Measurements from ENCODE around the gene ZRSR2.

Gene ZRSR2

GRCh38 chrX:15790769-15791290, 546 bp downstream of the ZRSR2 start:
- no peak for DNase-seq (ENCODE audit: extremely low spot score)
- POLR2A ChIA-PET, result interaction anchor here (1.5 to 2.0 kb wide), 2 partner anchors 64 to 116 kb away, joined by 4 to 7 read pairs; partner anchors contain the start of gene AP1S2

GRCh38 chrX:15797707-15798106, 7.4 kb downstream of the ZRSR2 start:
- TF ChIP-seq BHLHE40 (IDR thresholded peaks at IDR 0.05; ENCODE audit: borderline replicate concordance) (no peak), NFRKB (IDR thresholded peaks at IDR 0.05) (no peak), ARNT (IDR thresholded peaks at IDR 0.05) (no peak)
- no peak for DNase-seq (ENCODE audit: extremely low spot score)
- ChIA-PET POLR2A (no interaction called here), CTCF (interaction anchor here (0.6 kb wide), 1 partner anchor 52 kb away, joined by 4 read pairs; no protein-coding TSS in a partner anchor)

More at GRCh38 chrX:15790769-15791290, 546 bp downstream of the ZRSR2 start:
- CTCF ChIA-PET, result interaction anchor here (0.7 kb wide), 1 partner anchor 118 kb away, joined by 3 read pairs; no protein-coding TSS in a partner anchor
- no peak for TF ChIP-seq FOXK2 (IDR thresholded peaks at IDR 0.05)
- no peak for TF ChIP-seq LEF1 (IDR thresholded peaks at IDR 0.05; ENCODE audit: borderline replicate concordance)
- TF ChIP-seq ZNF384 (IDR thresholded peaks at IDR 0.05), result no peak
- no peak for TF ChIP-seq ELF4 (IDR thresholded peaks at IDR 0.05)
- TF ChIP-seq FOXM1 (IDR thresholded peaks at IDR 0.05; ENCODE audit: borderline replicate concordance), result no peak
- no peak for TF ChIP-seq CTBP1 (IDR thresholded peaks at IDR 0.05; ENCODE audit: borderline replicate concordance)
- no peak for TF ChIP-seq SP1 (IDR thresholded peaks at IDR 0.05)
- no peak for TF ChIP-seq FOXA1 (IDR thresholded peaks at IDR 0.05)
- no peak for TF ChIP-seq SUZ12 (IDR thresholded peaks at IDR 0.05)
- TF ChIP-seq PKNOX1 (IDR thresholded peaks at IDR 0.05), result no peak
- no peak for TF ChIP-seq NFRKB (IDR thresholded peaks at IDR 0.05)
- no peak for TF ChIP-seq TARDBP (IDR thresholded peaks at IDR 0.05)
- no peak for TF ChIP-seq HDGF (IDR thresholded peaks at IDR 0.05; ENCODE audit: borderline replicate concordance)
- TF ChIP-seq BHLHE40 (IDR thresholded peaks at IDR 0.05; ENCODE audit: borderline replicate concordance), result no peak
- no peak for TF ChIP-seq L3MBTL2 (conservative IDR thresholded peaks at IDR 0.05)
- TF ChIP-seq ARNT (IDR thresholded peaks at IDR 0.05), result no peak

- no peak for TF ChIP-seq SP1 (IDR thresholded peaks at IDR 0.05)
- TF ChIP-seq ELF4 (IDR thresholded peaks at IDR 0.05), result no peak
- TF ChIP-seq BHLHE40 (IDR thresholded peaks at IDR 0.05; ENCODE audit: borderline replicate concordance), result no peak
- TF ChIP-seq FOXK2 (IDR thresholded peaks at IDR 0.05), result no peak
- no peak for TF ChIP-seq PKNOX1 (IDR thresholded peaks at IDR 0.05)
- no peak for TF ChIP-seq ARNT (IDR thresholded peaks at IDR 0.05)
- TF ChIP-seq FOXM1 (IDR thresholded peaks at IDR 0.05; ENCODE audit: borderline replicate concordance), result no peak
- no peak for DNase-seq (ENCODE audit: extremely low spot score)
- ChIA-PET CTCF (interaction anchor here (1.1 kb wide), 1 partner anchor 11 kb away, joined by 3 read pairs; no protein-coding TSS in a partner anchor), POLR2A (no interaction called here)
Measured at GRCh38 chrX:15804563-15804962, 14.3 kb downstream of the ZRSR2 start.

GRCh38 chrX:15808254-15808653, 18.0 kb downstream of the ZRSR2 start:
- TF ChIP-seq NFRKB (IDR thresholded peaks at IDR 0.05) (no peak), TARDBP (IDR thresholded peaks at IDR 0.05) (no peak), SP1 (IDR thresholded peaks at IDR 0.05) (no peak), SUZ12 (IDR thresholded peaks at IDR 0.05) (no peak), ARNT (IDR thresholded peaks at IDR 0.05) (no peak), FOXM1 (IDR thresholded peaks at IDR 0.05; ENCODE audit: borderline replicate concordance) (no peak)
- ChIA-PET POLR2A (no interaction called here), CTCF (interaction anchor here (0.7 kb wide), 1 partner anchor 171 kb away, joined by 3 read pairs; no protein-coding TSS in a partner anchor)
- DNase-seq (ENCODE audit: extremely low spot score), result no peak

DNA sequence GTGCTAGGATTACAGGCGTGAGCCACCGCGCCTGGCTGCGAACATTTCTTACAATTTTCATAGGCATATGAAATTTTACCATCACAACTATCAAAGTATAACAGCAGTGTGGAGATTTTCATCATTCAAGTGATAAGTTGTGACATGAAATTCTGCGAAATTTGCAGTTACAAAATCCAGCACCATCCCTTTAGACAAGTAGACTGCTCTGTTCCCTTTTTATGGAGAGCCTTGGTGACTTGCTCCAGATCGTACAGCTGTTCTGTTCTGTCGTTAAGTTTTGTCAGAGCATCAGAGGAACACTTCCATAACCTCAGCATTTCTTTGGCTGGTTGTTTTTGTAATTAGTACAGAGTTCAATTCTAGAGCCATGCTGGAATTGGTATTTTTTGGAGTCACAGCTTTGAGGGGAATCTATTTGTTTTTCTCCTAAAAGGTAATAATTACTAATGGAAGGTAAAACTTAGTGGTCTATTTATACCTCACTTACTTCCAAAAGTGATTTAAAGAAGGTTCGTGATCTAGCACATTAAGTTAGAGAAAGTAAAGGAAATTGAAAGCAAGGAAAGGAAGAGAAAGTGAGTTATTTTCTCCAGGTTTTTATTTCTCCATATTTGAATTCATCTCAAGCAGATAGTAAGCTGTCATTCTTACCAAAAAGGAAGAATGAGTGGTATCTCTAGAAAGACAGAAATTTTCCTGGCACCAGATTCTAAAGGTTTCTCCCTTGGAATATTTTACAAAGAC, 22.1 kb downstream of the ZRSR2 start:
- DNase-seq (ENCODE audit: extremely low spot score), result no peak
- ChIA-PET POLR2A (no interaction called here), CTCF (no interaction called here)
- TF ChIP-seq HDGF (IDR thresholded peaks at IDR 0.05; ENCODE audit: borderline replicate concordance), result no peak
- TF ChIP-seq ZNF384 (IDR thresholded peaks at IDR 0.05), result no peak
- no peak for TF ChIP-seq SP1 (IDR thresholded peaks at IDR 0.05)
- no peak for TF ChIP-seq BHLHE40 (IDR thresholded peaks at IDR 0.05; ENCODE audit: borderline replicate concordance)

DNA sequence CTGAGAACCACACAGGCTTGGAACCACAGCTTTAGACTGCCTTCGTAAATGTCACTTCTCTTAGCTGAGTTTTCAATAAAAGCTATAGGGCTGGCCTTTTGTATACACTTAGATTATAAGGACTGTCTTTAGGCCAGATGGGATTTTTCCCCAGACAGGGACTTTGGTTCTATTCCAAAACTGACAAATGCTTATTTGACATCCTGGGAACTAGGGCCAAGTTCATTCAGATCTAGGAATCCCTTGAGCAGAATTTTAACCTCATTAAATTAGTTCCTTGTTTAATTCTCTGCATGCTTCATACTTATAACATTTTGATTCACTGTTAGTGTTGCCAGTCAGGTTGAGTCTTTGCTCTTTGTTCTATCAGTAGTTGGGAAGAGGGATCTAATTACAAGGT, 23.1 kb downstream of the ZRSR2 start:
- POLR2A ChIA-PET, result no interaction called here
- CTCF ChIA-PET, result no interaction called here
- TF ChIP-seq CTBP1 (IDR thresholded peaks at IDR 0.05; ENCODE audit: borderline replicate concordance) (no peak), ARNT (IDR thresholded peaks at IDR 0.05) (no peak), FOXK2 (IDR thresholded peaks at IDR 0.05) (no peak), ZNF384 (IDR thresholded peaks at IDR 0.05) (no peak), LEF1 (IDR thresholded peaks at IDR 0.05; ENCODE audit: borderline replicate concordance) (no peak), BHLHE40 (IDR thresholded peaks at IDR 0.05; ENCODE audit: borderline replicate concordance) (no peak), FOXM1 (IDR thresholded peaks at IDR 0.05; ENCODE audit: borderline replicate concordance) (no peak), HDGF (IDR thresholded peaks at IDR 0.05; ENCODE audit: borderline replicate concordance) (no peak), NFRKB (IDR thresholded peaks at IDR 0.05) (no peak), ELF4 (IDR thresholded peaks at IDR 0.05) (no peak), L3MBTL2 (conservative IDR thresholded peaks at IDR 0.05) (no peak), PKNOX1 (IDR thresholded peaks at IDR 0.05) (no peak), SUZ12 (IDR thresholded peaks at IDR 0.05) (no peak), TARDBP (IDR thresholded peaks at IDR 0.05) (no peak), SP1 (IDR thresholded peaks at IDR 0.05) (no peak), FOXA1 (IDR thresholded peaks at IDR 0.05) (no peak)
- DNase-seq (ENCODE audit: extremely low spot score), result no peak
